Type B pancreatic cell (in vitro differentiated cells): ENCODE data around the gene PKIG. TPM values are rescaled to one million over a fixed set of nuclear protein-coding genes. Genes with fewer than 3 reads are reported as not detected.

Source experiments
- DNase-seq: peaks from one replicate; pipeline ENCODE4 v3.0.0; 2021; ENCODE audit warnings: mixed read lengths; ENCODE audit not compliant: unreplicated experiment; ENCODE audit errors: extremely low spot score
- H3K27ac Mint-ChIP-seq: 2 replicates; pipeline ENCODE4 v1.8.0; 2021; ENCODE audit warnings: mild to moderate bottlenecking, mixed read lengths
- H3K27me3 Mint-ChIP-seq: 2 replicates; pipeline ENCODE4 v1.8.0; 2021; ENCODE audit warnings: mixed read lengths
- H3K36me3 Mint-ChIP-seq: 2 replicates; pipeline ENCODE4 v1.8.0; 2021; ENCODE audit warnings: mixed read lengths
- H3K4me1 Mint-ChIP-seq: one replicate; pipeline ENCODE4 v1.8.0; 2021; ENCODE audit warnings: mixed read lengths; ENCODE audit not compliant: unreplicated experiment
- H3K4me3 Mint-ChIP-seq: 2 replicates; pipeline ENCODE4 v1.8.0; 2021; ENCODE audit warnings: mild to moderate bottlenecking, mixed read lengths
- H3K9me3 Mint-ChIP-seq: 2 replicates; pipeline ENCODE4 v1.8.0; 2021; ENCODE audit warnings: mixed read lengths
- total RNA-seq: library from RNA; stranded (reverse); gene quantifications from 2 replicates; pipeline ENCODE4 v1.2.1, GENCODE V29; 2021; ENCODE audit warnings: low replicate concordance
- TF ChIP-seq, protein P1 (sequence below): fragments of 200-600 bp; sonication (generic); conservative IDR thresholded peaks from 2 replicates; pipeline ENCODE4 v1.5.0; 2021; ENCODE audit warnings: antibody characterized with exemption, mild to moderate bottlenecking

PKIG gene
- total RNA-seq, 1 donor from 2014 or later: 24.3 TPM

DNA sequence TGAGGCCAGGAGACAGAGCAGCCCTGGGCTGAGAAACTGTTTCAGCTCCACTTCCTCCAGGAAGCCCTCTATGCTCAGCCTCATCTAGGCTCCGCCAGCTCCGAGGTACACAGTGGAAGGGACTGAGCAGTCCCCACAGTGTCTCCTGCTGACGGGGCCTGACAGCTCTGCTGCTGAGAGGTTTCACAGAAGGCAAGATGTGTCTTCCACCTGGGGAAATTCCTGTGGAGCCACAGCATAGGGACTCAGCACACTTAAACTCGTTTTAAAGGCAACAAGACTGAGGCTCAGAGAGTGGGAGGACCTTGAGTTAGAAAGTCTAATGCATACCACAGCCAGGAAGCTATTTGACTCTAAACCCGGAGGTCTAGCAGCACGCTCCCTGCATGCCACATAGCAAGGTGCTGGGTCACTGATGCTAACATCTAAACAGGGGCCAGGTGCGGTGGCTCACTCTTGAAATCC is 62.3 kb downstream of the PKIG start:
- no peak overlapping the region for H3K27ac Mint-ChIP-seq
- peaks cover 3% of the 10 kb centered on the region for H3K36me3 Mint-ChIP-seq
- TF ChIP-seq, protein P1, sequence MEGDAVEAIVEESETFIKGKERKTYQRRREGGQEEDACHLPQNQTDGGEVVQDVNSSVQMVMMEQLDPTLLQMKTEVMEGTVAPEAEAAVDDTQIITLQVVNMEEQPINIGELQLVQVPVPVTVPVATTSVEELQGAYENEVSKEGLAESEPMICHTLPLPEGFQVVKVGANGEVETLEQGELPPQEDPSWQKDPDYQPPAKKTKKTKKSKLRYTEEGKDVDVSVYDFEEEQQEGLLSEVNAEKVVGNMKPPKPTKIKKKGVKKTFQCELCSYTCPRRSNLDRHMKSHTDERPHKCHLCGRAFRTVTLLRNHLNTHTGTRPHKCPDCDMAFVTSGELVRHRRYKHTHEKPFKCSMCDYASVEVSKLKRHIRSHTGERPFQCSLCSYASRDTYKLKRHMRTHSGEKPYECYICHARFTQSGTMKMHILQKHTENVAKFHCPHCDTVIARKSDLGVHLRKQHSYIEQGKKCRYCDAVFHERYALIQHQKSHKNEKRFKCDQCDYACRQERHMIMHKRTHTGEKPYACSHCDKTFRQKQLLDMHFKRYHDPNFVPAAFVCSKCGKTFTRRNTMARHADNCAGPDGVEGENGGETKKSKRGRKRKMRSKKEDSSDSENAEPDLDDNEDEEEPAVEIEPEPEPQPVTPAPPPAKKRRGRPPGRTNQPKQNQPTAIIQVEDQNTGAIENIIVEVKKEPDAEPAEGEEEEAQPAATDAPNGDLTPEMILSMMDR: no peak
- no peak overlapping the region for H3K4me3 Mint-ChIP-seq
- no peak for DNase-seq
- no peaks in the 10 kb centered on the region for H3K9me3 Mint-ChIP-seq
- peaks cover 3% of the 10 kb centered on the region for H3K27me3 Mint-ChIP-seq
- peaks cover 44% of the 10 kb centered on the region for H3K4me1 Mint-ChIP-seq

DNA sequence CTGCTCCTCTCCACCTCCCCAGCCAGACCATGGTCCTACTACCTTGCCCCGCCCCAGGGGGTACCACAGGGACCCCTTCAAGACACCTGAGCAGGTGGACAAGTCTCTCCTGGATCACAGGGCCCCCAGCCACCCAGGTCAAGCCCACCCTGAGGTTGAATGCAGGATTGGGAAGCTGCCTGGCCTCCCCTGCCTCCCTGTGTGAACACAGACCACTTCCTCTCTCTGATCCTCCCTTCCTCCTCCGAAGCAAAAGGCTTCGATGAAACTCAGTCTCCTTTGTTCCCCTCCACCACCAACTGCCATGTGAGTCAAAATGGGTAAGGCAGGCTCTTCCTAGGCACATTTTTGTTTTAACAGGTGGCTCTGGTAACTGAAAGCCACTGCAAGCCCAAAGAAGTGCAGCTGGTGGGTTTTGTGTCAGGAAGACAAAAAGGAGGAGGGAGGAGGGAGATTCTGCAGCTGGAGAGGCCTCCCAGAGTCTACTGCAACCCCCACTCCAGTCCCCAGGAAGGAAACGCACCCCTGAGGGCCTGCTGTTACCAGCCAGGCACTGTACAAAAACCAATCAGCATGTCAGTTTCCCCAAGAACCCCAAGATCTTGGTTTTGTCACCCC is 63.8 kb downstream of the PKIG start:
- H3K4me1 Mint-ChIP-seq: peaks cover 38% of the 10 kb centered on the region
- H3K4me3 Mint-ChIP-seq: no peak overlapping the region
- no peaks in the 10 kb centered on the region for H3K9me3 Mint-ChIP-seq
- DNase-seq: no peak
- TF ChIP-seq, protein P1: no peak
- no peak overlapping the region for H3K27ac Mint-ChIP-seq
- peaks cover 3% of the 10 kb centered on the region for H3K36me3 Mint-ChIP-seq
- H3K27me3 Mint-ChIP-seq: peaks cover 3% of the 10 kb centered on the region

DNA sequence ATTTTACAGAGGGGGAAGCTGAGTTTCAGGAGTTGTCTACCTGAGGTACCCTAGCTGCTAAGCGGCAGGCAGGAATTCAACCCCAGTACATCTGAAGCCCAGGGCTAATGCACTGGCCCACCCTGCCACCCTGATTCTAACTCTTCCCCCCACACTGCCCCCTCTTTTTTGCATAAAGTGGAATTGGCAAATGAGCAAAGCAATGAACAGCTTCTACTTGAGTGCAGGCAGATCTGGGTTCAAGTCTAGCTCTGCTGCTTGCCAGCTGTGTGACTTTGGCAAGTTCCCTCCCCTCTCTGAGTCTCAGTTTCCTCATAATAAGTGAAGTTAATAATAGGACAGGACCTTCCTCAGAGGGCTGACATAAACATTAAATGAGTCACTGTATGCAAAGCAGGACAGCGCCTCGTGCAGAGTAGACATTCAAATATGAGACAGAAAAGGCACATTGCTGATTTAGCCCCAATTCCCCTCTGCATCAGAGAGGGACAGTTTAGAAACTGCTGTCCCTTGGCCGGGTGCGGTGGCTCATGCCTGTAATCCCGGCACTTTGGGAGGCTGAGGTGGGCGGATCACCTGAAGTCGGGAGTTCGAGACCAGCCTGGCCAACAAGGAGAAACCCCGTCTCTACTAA is 64.4 kb downstream of the PKIG start:
- no peak overlapping the region for H3K27ac Mint-ChIP-seq
- DNase-seq: no peak
- H3K27me3 Mint-ChIP-seq: peaks cover 3% of the 10 kb centered on the region
- H3K9me3 Mint-ChIP-seq: no peaks in the 10 kb centered on the region
- H3K36me3 Mint-ChIP-seq: no peaks in the 10 kb centered on the region
- peaks cover 34% of the 10 kb centered on the region for H3K4me1 Mint-ChIP-seq
- TF ChIP-seq, protein P1: no peak
- no peak overlapping the region for H3K4me3 Mint-ChIP-seq

DNA sequence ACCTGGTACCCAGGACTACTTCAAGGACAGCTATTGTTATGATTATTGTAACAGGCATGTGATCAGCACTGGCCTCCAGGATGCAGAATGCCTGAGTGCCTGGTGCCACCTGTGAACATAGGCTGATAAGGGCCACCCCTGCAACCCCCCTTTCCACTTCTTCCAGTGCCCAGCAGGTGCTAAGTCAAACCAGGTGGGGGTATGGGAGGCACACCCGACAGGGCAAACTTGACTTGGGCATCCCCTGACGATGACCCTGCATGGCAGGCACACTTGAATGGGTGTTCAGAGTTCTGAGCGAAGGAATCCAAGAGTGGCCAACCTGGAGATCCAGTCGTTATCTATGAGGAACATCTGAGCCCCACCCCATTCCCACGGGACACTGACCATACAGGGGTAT is 65.7 kb downstream of the PKIG start:
- H3K4me1 Mint-ChIP-seq: peaks cover 27% of the 10 kb centered on the region
- H3K27ac Mint-ChIP-seq: no peak overlapping the region
- no peaks in the 10 kb centered on the region for H3K9me3 Mint-ChIP-seq
- H3K36me3 Mint-ChIP-seq: no peaks in the 10 kb centered on the region
- no peak overlapping the region for H3K4me3 Mint-ChIP-seq
- TF ChIP-seq, protein P1: no peak
- no peak for DNase-seq
- H3K27me3 Mint-ChIP-seq: peaks cover 10% of the 10 kb centered on the region

DNA sequence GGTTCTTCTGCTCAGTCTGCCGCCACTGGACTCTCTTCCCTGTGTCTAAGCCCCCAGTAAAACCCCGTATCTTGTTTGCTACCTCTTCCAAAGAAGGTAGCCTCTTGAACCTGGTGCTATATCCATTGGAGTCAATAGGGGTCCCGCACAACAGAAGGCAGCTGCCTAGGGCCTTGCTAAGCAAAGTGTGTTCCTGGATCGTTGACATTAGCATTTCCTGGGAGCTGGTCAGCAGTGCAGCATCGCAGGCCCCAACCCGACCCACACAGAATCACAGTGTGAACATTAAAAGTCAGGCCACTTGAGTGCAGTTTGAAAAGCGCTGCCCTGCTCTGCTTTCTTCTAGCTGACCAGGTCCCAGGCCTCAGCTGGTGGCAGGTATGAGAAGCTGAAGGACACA is 66.2 kb downstream of the PKIG start:
- H3K27me3 Mint-ChIP-seq: peaks cover 15% of the 10 kb centered on the region
- H3K27ac Mint-ChIP-seq: no peak overlapping the region
- TF ChIP-seq, protein P1: no peak
- H3K36me3 Mint-ChIP-seq: no peaks in the 10 kb centered on the region
- H3K4me1 Mint-ChIP-seq: peaks cover 21% of the 10 kb centered on the region
- H3K4me3 Mint-ChIP-seq: peak overlapping the region; percentile 45
- no peaks in the 10 kb centered on the region for H3K9me3 Mint-ChIP-seq
- no peak for DNase-seq
